Progenitor cell of endocrine pancreas (in vitro differentiated cells): ENCODE measurements around the gene LAMA2. TPM values are rescaled to one million over a fixed set of nuclear protein-coding genes. Genes with fewer than 3 reads are reported as not detected.

Experiments used
- DNase-seq: peaks from one replicate; pipeline ENCODE4 v3.0.0; 2021; ENCODE audit warnings: low spot score; ENCODE audit not compliant: unreplicated experiment
- H3K27ac Mint-ChIP-seq: 2 replicates; pipeline ENCODE4 v1.8.0; 2021; ENCODE audit warnings: mild to moderate bottlenecking, moderate library complexity, mixed read lengths
- H3K27me3 Mint-ChIP-seq: 2 replicates; pipeline ENCODE4 v1.8.0; 2021; ENCODE audit warnings: mixed read lengths
- H3K36me3 Mint-ChIP-seq: 2 replicates; pipeline ENCODE4 v1.8.0; 2022; ENCODE audit warnings: mixed read lengths; ENCODE audit not compliant: insufficient read depth
- H3K4me1 Mint-ChIP-seq: 2 replicates; pipeline ENCODE4 v1.8.0; 2021; ENCODE audit warnings: low read depth, mixed read lengths
- H3K4me3 Mint-ChIP-seq: 2 replicates; pipeline ENCODE4 v1.8.0; 2021; ENCODE audit warnings: low read depth, mild to moderate bottlenecking, moderate library complexity, mixed read lengths
- H3K9me3 Mint-ChIP-seq: 2 replicates; pipeline ENCODE4 v1.8.0; 2021; ENCODE audit warnings: low read depth, mixed read lengths
- CTCF ChIP-seq: fragments of 200-600 bp; sonication (generic); IDR thresholded peaks from one replicate; pipeline ENCODE4 v1.5.0; 2021; ENCODE audit warnings: antibody characterized with exemption, mild to moderate bottlenecking; ENCODE audit not compliant: unreplicated experiment
- total RNA-seq: library from RNA; stranded (reverse); gene quantifications from 2 replicates; pipeline ENCODE4 v1.2.1, GENCODE V29; 2021

LAMA2 gene
- total RNA-seq, 1 donor from 2014 or later, result 0.22 TPM

DNA sequence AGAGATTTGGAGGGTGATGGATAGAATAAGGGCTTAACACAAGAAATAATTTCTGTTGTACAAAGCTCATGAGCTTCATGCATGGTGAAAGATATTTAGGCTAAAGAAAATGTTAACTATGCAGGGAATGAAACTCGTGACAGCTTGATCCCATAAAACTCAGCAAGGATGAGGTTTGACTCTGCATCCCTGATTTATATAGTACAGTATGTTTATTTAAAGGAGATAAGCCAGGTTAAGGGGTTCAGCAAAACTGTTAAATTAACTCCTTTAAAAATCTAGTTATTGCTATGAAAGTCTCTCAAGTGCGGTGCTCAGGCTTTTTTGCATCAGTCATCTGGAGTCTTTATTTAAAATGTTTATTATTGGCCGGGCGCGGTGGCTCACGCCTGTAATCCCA lies 326.4 kb downstream of the LAMA2 start:
- H3K27ac Mint-ChIP-seq, result no peak overlapping the region
- no peaks in the 10 kb centered on the region for H3K9me3 Mint-ChIP-seq
- H3K36me3 Mint-ChIP-seq, result no peaks in the 10 kb centered on the region
- H3K4me3 Mint-ChIP-seq, result no peak overlapping the region
- no peak for DNase-seq
- peaks cover 8% of the 10 kb centered on the region for H3K4me1 Mint-ChIP-seq
- no peak for TF ChIP-seq CTCF
- H3K27me3 Mint-ChIP-seq, result peaks cover 39% of the 10 kb centered on the region

- no peak for DNase-seq
- no peak for TF ChIP-seq CTCF
- Mint-ChIP-seq H3K4me3 (no peak overlapping the region), H3K36me3 (no peaks in the 10 kb centered on the region), H3K27me3 (peaks cover 34% of the 10 kb centered on the region), H3K27ac (no peak overlapping the region), H3K9me3 (no peaks in the 10 kb centered on the region), H3K4me1 (peaks cover 8% of the 10 kb centered on the region)
Observed at GRCh38 chr6:129210684-129211083, 327.7 kb downstream of the LAMA2 start.

DNA sequence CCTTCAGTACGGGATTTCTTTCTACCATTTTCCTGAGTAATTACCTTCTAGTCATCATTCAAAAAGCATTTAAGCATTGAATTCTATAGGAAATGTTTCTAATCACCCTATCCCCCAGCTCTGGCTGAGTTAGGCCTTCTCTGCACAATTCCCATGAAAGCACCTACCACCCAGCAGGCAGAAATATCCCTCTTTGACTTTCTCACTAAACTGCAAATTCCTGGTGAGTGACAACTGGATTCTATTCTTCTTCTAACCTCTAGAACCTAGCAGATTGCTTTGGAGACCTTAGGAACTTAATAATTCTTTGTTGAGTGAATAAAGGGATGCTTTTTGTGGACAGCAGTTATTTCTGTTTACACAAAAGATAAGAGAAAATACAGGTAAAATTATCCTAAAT lies 328.7 kb downstream of the LAMA2 start:
- Mint-ChIP-seq H3K4me1 (peaks cover 4% of the 10 kb centered on the region), H3K27ac (no peak overlapping the region), H3K9me3 (no peaks in the 10 kb centered on the region), H3K4me3 (no peak overlapping the region), H3K27me3 (peaks cover 31% of the 10 kb centered on the region), H3K36me3 (no peaks in the 10 kb centered on the region)
- TF ChIP-seq CTCF, result no peak
- DNase-seq, result no peak

GRCh38 chr6:129212081-129212480 lies 329.1 kb downstream of the LAMA2 start:
- no peak for DNase-seq
- Mint-ChIP-seq H3K36me3 (no peaks in the 10 kb centered on the region), H3K9me3 (no peaks in the 10 kb centered on the region), H3K4me1 (no peaks in the 10 kb centered on the region), H3K27me3 (peaks cover 29% of the 10 kb centered on the region), H3K4me3 (no peak overlapping the region), H3K27ac (no peak overlapping the region)
- TF ChIP-seq CTCF, result no peak

DNA sequence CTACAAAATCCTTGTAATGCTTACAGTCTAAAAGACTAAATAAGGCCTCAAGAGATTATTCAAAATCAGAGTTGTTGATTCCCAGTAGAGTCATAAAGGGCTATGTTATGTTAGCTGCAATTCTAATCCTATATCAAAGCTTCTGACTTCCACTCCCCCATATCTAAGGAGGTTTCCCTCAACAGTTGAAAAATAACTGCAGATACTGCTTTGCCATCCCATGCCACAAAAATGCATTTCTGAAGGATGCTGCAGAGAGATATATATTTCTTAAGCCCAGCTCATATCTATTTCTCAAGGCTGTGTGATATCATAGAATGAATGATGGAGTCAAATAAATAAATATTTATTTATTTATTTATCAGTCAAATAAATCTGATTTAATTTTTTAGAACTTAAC lies 332.3 kb downstream of the LAMA2 start:
- no peak for TF ChIP-seq CTCF
- DNase-seq, result no peak
- no peaks in the 10 kb centered on the region for H3K4me1 Mint-ChIP-seq
- H3K27ac Mint-ChIP-seq, result no peak overlapping the region
- H3K27me3 Mint-ChIP-seq, result peaks cover 12% of the 10 kb centered on the region
- no peaks in the 10 kb centered on the region for H3K9me3 Mint-ChIP-seq
- H3K36me3 Mint-ChIP-seq, result no peaks in the 10 kb centered on the region
- no peak overlapping the region for H3K4me3 Mint-ChIP-seq
